ENCODE data around the gene CLEC3A.

- TF ChIP-seq, protein P1, sequence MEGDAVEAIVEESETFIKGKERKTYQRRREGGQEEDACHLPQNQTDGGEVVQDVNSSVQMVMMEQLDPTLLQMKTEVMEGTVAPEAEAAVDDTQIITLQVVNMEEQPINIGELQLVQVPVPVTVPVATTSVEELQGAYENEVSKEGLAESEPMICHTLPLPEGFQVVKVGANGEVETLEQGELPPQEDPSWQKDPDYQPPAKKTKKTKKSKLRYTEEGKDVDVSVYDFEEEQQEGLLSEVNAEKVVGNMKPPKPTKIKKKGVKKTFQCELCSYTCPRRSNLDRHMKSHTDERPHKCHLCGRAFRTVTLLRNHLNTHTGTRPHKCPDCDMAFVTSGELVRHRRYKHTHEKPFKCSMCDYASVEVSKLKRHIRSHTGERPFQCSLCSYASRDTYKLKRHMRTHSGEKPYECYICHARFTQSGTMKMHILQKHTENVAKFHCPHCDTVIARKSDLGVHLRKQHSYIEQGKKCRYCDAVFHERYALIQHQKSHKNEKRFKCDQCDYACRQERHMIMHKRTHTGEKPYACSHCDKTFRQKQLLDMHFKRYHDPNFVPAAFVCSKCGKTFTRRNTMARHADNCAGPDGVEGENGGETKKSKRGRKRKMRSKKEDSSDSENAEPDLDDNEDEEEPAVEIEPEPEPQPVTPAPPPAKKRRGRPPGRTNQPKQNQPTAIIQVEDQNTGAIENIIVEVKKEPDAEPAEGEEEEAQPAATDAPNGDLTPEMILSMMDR (IDR thresholded peaks at IDR 0.05), result no peak
- TF ChIP-seq EZH2 (IDR thresholded peaks at IDR 0.05; ENCODE audit: borderline replicate concordance, insufficient read depth, low read depth, low read length, poor library complexity, severe bottlenecking), result no peak
Observed at GRCh38 chr16:78075800-78076199, 53.5 kb downstream of the CLEC3A start.

Measured in B cell (primary cell).